ENCODE data around the gene ADGRD1.

DNA sequence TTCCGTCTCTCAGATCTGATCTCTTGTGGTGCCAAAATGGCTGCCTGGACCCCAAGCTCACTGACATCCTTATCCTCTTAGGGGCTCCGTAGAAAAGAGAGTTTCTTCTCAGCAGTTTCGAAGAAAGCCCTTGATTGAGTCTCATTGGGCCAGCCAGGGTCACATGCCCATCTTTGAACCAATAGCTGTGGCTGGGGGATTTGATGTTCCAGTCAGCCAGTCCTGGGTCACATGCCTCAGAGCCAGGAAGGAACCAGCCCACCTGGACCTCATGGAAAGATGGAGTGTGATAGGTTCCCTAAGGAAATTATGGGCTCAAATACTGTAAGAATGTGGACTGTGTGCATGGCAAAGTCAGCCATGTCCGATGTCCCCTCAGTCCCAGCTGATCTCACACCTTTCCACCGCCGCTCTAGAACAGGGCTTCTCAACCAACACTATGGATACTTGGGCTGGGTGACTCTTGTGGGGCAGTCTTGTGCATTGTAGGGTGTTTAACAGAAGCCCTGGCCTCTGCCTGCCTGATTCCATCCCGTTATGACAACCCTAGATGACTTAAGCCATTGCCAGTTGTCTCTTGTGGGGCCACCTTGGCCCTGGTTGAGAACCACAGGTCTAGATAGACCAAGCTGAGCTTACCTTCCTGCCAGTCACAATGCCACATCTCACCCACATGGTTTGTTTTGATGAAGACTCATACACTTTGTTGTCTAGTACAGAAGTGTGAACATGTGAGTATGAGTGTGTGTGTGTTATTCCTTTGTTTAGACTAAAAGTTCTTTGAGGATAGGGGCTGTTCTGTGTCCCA lies 163.9 kb downstream of the ADGRD1 start:
- no peak for TF ChIP-seq SPI1 (IDR thresholded peaks at IDR 0.05; ENCODE audit: borderline replicate concordance, low read depth)
- TF ChIP-seq, protein P1, sequence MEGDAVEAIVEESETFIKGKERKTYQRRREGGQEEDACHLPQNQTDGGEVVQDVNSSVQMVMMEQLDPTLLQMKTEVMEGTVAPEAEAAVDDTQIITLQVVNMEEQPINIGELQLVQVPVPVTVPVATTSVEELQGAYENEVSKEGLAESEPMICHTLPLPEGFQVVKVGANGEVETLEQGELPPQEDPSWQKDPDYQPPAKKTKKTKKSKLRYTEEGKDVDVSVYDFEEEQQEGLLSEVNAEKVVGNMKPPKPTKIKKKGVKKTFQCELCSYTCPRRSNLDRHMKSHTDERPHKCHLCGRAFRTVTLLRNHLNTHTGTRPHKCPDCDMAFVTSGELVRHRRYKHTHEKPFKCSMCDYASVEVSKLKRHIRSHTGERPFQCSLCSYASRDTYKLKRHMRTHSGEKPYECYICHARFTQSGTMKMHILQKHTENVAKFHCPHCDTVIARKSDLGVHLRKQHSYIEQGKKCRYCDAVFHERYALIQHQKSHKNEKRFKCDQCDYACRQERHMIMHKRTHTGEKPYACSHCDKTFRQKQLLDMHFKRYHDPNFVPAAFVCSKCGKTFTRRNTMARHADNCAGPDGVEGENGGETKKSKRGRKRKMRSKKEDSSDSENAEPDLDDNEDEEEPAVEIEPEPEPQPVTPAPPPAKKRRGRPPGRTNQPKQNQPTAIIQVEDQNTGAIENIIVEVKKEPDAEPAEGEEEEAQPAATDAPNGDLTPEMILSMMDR (IDR thresholded peaks at IDR 0.05; ENCODE audit: insufficient read depth, low read length), result no peak
